ENCODE data around the gene SLC24A4. TPM values are rescaled to one million over a fixed set of nuclear protein-coding genes. Genes with fewer than 3 reads are reported as not detected.

The SLC24A4 gene
- total and polyA plus RNA-seq, 2 donors (not counting 3 experiments of a cell fraction or from before 2014, with no cell fraction given) = 0.07 to 0.08 TPM

DNA sequence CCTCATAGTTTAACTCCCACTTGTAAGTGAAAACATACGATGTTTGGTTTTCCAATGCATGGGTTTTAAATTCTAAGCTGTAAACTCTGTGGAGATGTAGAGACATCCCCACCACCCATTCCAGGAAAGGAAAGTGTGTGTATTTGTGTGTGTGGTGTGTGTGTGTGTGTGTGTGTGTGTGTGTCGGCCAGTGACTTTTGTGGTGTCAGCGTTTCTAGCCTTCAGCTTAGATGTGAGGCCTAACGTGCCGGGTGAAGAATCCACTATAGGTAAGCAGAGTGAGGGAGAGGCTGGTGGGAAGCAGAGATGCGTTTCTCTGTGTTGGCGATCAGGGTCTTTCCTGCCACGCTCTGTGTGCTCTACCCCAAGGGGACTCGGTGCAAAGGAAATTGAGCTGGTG is 93.0 kb downstream of the SLC24A4 start:
- H3K9me1 ChIP-seq (replicated peaks; ENCODE audit: control insufficient read depth, extremely low read depth, insufficient read depth, low read length) = no peaks in the 10 kb centered on the region
- FAIRE-seq (no peak), DNase-seq (ENCODE audit: low read depth, low spot score) (no peak)
- H3K36me3 ChIP-seq (ENCODE audit: control insufficient read depth in 2 of 2, extremely low read depth in 1 of 2, insufficient read depth in 2 of 2, low read length in 2 of 2) = no peaks in the 10 kb centered on the region
- H3K27ac ChIP-seq (ENCODE audit: insufficient read depth, low read depth, low read length) = no peak overlapping the region
- H3K27me3 ChIP-seq (ENCODE audit: control insufficient read depth in 2 of 2, insufficient read depth in 2 of 2, low read length in 2 of 2) = no peaks in the 10 kb centered on the region
- dilution Hi-C loops (cut with MboI; ENCODE audit: extremely low pct_ligation_motif_present, low sequenced_read_pairs) (no loop called here), intact Hi-C loops (cut with micrococcal nuclease) (no loop called here)
- no peak overlapping the region for H3K4me3 ChIP-seq (replicated peaks in 1 of 3; ENCODE audit: insufficient read depth in 1 of 3, low read depth in 1 of 3, low read length in 3 of 3)
- no peaks in the 10 kb centered on the region for H4K20me1 ChIP-seq (replicated peaks; ENCODE audit: control insufficient read depth, extremely low read depth, insufficient read depth, low read length)
- no peaks in the 10 kb centered on the region for H3K79me2 ChIP-seq (ENCODE audit: control insufficient read depth, insufficient read depth, low read length)
- H3K9me3 ChIP-seq (replicated peaks; ENCODE audit: control insufficient read depth, insufficient read depth, low read length) = no peaks in the 10 kb centered on the region
- no TSS peak for BruUV-seq (replicated peaks)
- H3K4me1 ChIP-seq (ENCODE audit: control insufficient read depth, extremely low read depth, insufficient read depth, low read length) = no peaks in the 10 kb centered on the region
- ChIA-PET CTCF (no interaction called here), POLR2A (no interaction called here)
- no peak overlapping the region for H3K9ac ChIP-seq (replicated peaks; ENCODE audit: extremely low read depth, insufficient read depth, low read length)
- no peak for TF ChIP-seq JUN (IDR thresholded peaks at IDR 0.05; ENCODE audit: borderline replicate concordance, insufficient read depth, insufficient read length, low read depth)
- no peak for TF ChIP-seq GATA2 (IDR thresholded peaks at IDR 0.05; ENCODE audit: insufficient read depth, insufficient read length, low read depth, low read length)
- TF ChIP-seq, protein P1, sequence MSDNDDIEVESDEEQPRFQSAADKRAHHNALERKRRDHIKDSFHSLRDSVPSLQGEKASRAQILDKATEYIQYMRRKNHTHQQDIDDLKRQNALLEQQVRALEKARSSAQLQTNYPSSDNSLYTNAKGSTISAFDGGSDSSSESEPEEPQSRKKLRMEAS (IDR thresholded peaks at IDR 0.05; ENCODE audit: insufficient read depth, insufficient read length) = no peak
- no peak for TF ChIP-seq POLR2AphosphoS5 (IDR thresholded peaks at IDR 0.05; ENCODE audit: insufficient read depth, low read depth, low read length)
- TF ChIP-seq FOS (IDR thresholded peaks at IDR 0.05; ENCODE audit: borderline replicate concordance, insufficient read depth, low read length) = no peak
- no peak for TF ChIP-seq CTCF (IDR thresholded peaks at IDR 0.05; ENCODE audit: extremely low read depth in 1 of 2, insufficient read depth in 1 of 2, low read depth in 1 of 2, low read length in 2 of 2)
- no peak for TF ChIP-seq EZH2 (IDR thresholded peaks at IDR 0.05; ENCODE audit: borderline replicate concordance, low read depth, low read length, severe bottlenecking)
- TF ChIP-seq POLR2A (IDR thresholded peaks at IDR 0.05; ENCODE audit: low read depth, low read length) = no peak
- TF ChIP-seq MYC (IDR thresholded peaks at IDR 0.05; ENCODE audit: low read depth, low read length) = no peak
- H3K4me2 ChIP-seq (ENCODE audit: insufficient read depth, low read length) = no peak overlapping the region
- no peak overlapping the region for H2AFZ ChIP-seq (ENCODE audit: low read depth, low read length)

All from endothelial cell of umbilical vein (primary cell).